Aorta (tissue), 5 donors: ENCODE results near the gene ATP1B2. TPM values are rescaled to one million over a fixed set of nuclear protein-coding genes. Genes with fewer than 3 reads are reported as not detected.

Source experiments
- ATAC-seq: fragments of 200-7000 bp; cut with Tn5 transposase; one replicate; pipeline ENCODE4 v1.9.1; 2022; ENCODE audit warnings: moderate library complexity; ENCODE audit not compliant: low FRiP score
- DNase-seq, 2 donors: peaks; one replicate each; pipeline ENCODE4 v3.0.0-alpha.2; 2020
- H3K27ac ChIP-seq, 2 donors: one replicate each; pipeline ENCODE4 v1.5.1; 2013; ENCODE audit warnings: low read length in 2 of 2, mild to moderate bottlenecking in 2 of 2, moderate library complexity in 2 of 2, control low read depth in 1 of 2, inconsistent platforms in 1 of 2, low read depth in 1 of 2
- H3K27me3 ChIP-seq, 2 donors: one replicate each; pipeline ENCODE4 v1.6.1; 2013; ENCODE audit warnings: control low read depth in 1 of 2, low read length in 1 of 2, mild to moderate bottlenecking in 1 of 2, moderate library complexity in 1 of 2; ENCODE audit not compliant: insufficient read depth in 2 of 2, control insufficient read depth in 1 of 2
- H3K36me3 ChIP-seq, 2 donors: one replicate each; pipeline ENCODE4 v1.6.1; 2013; ENCODE audit warnings: control low read depth in 1 of 2, low read length in 1 of 2, mild to moderate bottlenecking in 1 of 2; ENCODE audit not compliant: insufficient read depth in 2 of 2, control insufficient read depth in 1 of 2
- H3K4me1 ChIP-seq, 2 donors: one replicate each; pipeline ENCODE4 v1.6.1; 2013; ENCODE audit warnings: low read length in 2 of 2, control low read depth in 1 of 2, mild to moderate bottlenecking in 1 of 2, moderate library complexity in 1 of 2; ENCODE audit not compliant: insufficient read depth in 2 of 2, control insufficient read depth in 1 of 2
- H3K4me3 ChIP-seq, 2 donors: one replicate each; pipeline ENCODE4 v1.5.1; 2013; ENCODE audit warnings: low read length in 2 of 2, control low read depth in 1 of 2, mild to moderate bottlenecking in 1 of 2
- H3K9me3 ChIP-seq: one replicate; pipeline ENCODE4 v1.6.1; 2013; ENCODE audit warnings: mild to moderate bottlenecking, low read length; ENCODE audit not compliant: control insufficient read depth
- WGBS, 2 donors: extraction: QIAGEN DNeasy Blood & Tissue Kit; methylation state at CpG; one replicate each; pipeline ENCODE4 v1.1.7; 2013; 5-methylcytosine and 5-hydroxymethylcytosine counted together
- intact Hi-C, 2 donors: fragments of 100-400 bp; cut with DNase I; formaldehyde crosslinking; loops; one replicate each; pipeline versions ENCODE4 v1.14.2 to v1.15.0; 2022
- polyA plus RNA-seq, 2 donors: library from polyadenylated mRNA; stranded (reverse); fragments of 200-250 nt; gene quantifications; one replicate each; pipeline ENCODE4 v1.2.3, GENCODE V29; 2013
- total RNA-seq, 2 donors: library from RNA; stranded (reverse); fragmentation: NEBNext Ultra II Directional; extraction: Animal tissue kit (Norgen Biotek cat#: 25700); gene quantifications; one replicate each; pipeline ENCODE4 v1.2.1, GENCODE V29; 2021
- donor health status: healthy with polysubstance abuse.
- donor health status: Bipolar disorder and iron deficiency.
- donor health status: DM: no; HTN: no; CAD: no.
- donor health status: DM: no; HTN: no; CAD: no.
- donor health status: DM: yes; HTN: yes; CAD: no.

Gene ATP1B2
- total and polyA plus RNA-seq, 4 donors, result 1.9 to 7.2 (median 2.4) TPM

DNA sequence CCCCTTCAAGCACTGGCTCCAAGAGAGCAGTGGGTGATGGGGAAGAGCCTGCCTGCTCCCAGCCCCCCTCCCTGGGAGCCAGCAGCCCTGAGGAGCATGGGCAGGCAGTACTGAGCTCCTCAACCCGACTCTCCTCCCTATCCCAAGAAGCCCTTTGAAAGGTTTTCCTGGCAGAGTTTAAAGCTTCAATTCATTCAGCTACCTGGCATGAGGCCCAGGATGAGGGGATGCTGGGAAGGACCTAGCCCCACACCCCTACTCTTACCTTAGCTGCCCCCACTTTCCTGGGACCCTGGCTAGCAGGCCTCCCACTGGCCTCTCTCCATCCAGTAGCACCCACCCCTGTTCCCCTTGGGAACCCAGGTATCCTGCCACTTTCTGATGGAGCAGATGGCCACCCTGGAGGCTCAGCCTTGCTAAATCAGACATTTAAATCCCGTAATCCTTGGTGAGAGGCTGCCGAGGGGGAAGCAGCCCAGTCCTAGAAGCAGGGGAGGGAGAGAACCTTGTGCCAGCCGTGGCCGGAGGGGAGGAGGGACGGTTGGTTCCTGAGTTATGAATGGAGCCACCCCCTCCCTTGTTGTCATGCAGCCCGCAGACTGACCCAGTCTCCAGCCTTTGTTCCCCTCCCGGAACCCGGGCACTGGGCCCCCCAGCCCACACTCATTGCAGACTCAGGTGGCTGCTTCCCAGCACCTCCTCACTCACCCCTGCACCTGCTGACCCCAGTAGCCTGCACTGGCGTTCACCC is 17.1 kb downstream of the ATP1B2 start:
- no peaks in the 10 kb centered on the region for H3K27me3 ChIP-seq
- H3K4me3 ChIP-seq, result no peak overlapping the region
- WGBS, 2 donors, result 69 to 72% methylated on average over 10 of the region's 10 CpGs
- no peak overlapping the region for H3K27ac ChIP-seq
- intact Hi-C loops, result no loop called here
- DNase-seq (no peak), ATAC-seq (no peak)
- H3K9me3 ChIP-seq, result no peaks in the 10 kb centered on the region
- H3K36me3 ChIP-seq, result peaks cover 2 to 8% of the 10 kb centered on the region in 2 donors
- H3K4me1 ChIP-seq, result no peaks in the 10 kb centered on the region

DNA sequence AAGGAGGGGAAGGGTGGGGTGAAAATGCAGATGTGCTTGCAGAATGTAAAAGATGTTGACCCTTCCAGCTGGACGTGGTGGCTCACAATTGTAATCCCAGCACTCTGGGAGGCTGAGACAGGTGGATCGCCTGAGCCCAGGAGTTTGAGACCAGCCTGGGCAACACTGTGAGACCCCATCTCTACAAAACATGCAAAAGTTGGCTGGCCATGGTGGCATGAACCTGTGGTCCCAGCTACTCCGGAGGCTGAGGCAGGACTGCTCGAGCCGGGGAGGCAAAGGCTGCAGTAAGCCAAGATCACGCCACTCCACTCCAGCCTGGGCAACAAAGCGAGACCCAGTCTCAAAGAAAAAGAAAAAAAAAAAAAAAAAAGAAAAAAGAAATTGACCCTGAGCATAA is 17.8 kb downstream of the ATP1B2 start:
- Histone ChIP-seq H3K4me3 (no peak overlapping the region), H3K36me3 (peaks cover 4 to 10% of the 10 kb centered on the region in 2 donors), H3K27me3 (no peaks in the 10 kb centered on the region), H3K4me1 (no peaks in the 10 kb centered on the region), H3K9me3 (peaks cover 1% of the 10 kb centered on the region), H3K27ac (no peak overlapping the region)
- DNase-seq (no peak), ATAC-seq (no peak)
- WGBS, 2 donors, result 85 to 91% methylated on average over 7 of the region's 7 CpGs
- intact Hi-C loops, result no loop called here

DNA sequence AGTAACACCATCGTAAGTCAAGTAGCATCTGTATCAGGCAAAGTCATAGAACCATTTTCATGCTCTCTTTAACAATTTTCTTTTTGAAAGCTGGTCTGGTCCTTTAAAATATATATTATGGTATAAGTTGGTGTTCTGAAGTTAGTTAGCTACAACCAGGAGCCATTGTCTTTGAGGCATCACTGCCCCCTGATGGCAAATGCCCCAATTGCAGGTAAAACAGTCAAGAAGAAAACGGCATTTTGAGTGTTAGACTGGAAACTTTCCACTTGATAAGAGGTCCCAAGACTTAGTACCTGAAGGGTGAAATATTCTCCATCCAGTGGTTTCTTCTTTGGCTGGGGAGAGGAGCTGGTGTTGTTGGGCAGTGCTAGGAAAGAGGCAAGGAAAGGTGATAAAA is 22.5 kb downstream of the ATP1B2 start:
- ATAC-seq (no peak), DNase-seq (no peak)
- H3K36me3 ChIP-seq, result peaks cover 6 to 11% of the 10 kb centered on the region in 2 donors
- H3K4me3 ChIP-seq, result no peak overlapping the region
- H3K4me1 ChIP-seq, result no peaks in the 10 kb centered on the region
- H3K27me3 ChIP-seq, result no peaks in the 10 kb centered on the region
- H3K27ac ChIP-seq, result no peak overlapping the region
- intact Hi-C loops, result no loop called here
- 93 to 95% methylated on average over 2 of the region's 2 CpGs for WGBS, 2 donors
- peaks cover 3% of the 10 kb centered on the region for H3K9me3 ChIP-seq

DNA sequence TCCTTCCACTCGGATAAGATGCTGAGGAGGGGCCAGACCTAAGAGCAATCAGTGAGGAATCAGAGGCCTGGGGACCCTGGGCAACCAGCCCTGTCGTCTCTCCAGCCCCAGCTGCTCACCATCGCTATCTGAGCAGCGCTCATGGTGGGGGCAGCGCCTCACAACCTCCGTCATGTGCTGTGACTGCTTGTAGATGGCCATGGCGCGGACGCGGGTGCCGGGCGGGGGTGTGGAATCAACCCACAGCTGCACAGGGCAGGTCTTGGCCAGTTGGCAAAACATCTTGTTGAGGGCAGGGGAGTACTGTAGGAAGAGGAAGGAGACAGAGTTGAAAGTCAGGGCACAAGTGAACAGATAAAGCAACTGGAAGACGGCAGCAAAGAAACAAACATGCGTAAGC is 24.2 kb downstream of the ATP1B2 start:
- peaks cover 3 to 6% of the 10 kb centered on the region in 2 donors for H3K36me3 ChIP-seq
- no peaks in the 10 kb centered on the region for H3K27me3 ChIP-seq
- ATAC-seq (no peak), DNase-seq (no peak)
- 88 to 89% methylated on average over 14 of the region's 14 CpGs for WGBS, 2 donors
- H3K27ac ChIP-seq, result no peak overlapping the region
- no peaks in the 10 kb centered on the region for H3K4me1 ChIP-seq
- peaks cover 3% of the 10 kb centered on the region for H3K9me3 ChIP-seq
- intact Hi-C loops, result no loop called here
- no peak overlapping the region for H3K4me3 ChIP-seq

DNA sequence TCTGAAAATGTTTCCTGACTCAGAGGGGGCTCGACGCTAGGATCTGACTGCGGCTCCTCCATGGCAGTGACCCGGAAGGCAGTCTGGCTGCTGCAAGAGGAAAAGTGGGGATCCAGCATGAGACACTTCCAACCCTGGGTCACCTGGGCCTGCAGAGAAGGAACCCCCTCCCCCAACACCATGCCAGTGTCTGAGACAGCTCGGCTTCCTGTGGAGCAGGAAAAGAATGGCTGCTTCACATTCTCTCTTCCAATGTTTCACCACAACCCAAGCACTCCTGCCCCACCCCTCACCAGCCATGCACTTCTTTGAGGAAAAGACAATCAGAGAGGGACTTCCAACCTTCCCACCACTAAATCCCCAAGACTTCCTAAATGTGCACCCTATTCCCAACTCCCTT is 25.8 kb downstream of the ATP1B2 start:
- Histone ChIP-seq H3K4me3 (no peak overlapping the region), H3K27me3 (no peaks in the 10 kb centered on the region), H3K27ac (no peak overlapping the region), H3K36me3 (peaks cover 3 to 4% of the 10 kb centered on the region in 2 donors), H3K9me3 (peaks cover 3% of the 10 kb centered on the region), H3K4me1 (no peaks in the 10 kb centered on the region)
- DNase-seq, result no peak
- ATAC-seq, result no peak
- 75 to 86% methylated on average over 5 of the region's 5 CpGs for WGBS, 2 donors
- intact Hi-C loops, result no loop called here

DNA sequence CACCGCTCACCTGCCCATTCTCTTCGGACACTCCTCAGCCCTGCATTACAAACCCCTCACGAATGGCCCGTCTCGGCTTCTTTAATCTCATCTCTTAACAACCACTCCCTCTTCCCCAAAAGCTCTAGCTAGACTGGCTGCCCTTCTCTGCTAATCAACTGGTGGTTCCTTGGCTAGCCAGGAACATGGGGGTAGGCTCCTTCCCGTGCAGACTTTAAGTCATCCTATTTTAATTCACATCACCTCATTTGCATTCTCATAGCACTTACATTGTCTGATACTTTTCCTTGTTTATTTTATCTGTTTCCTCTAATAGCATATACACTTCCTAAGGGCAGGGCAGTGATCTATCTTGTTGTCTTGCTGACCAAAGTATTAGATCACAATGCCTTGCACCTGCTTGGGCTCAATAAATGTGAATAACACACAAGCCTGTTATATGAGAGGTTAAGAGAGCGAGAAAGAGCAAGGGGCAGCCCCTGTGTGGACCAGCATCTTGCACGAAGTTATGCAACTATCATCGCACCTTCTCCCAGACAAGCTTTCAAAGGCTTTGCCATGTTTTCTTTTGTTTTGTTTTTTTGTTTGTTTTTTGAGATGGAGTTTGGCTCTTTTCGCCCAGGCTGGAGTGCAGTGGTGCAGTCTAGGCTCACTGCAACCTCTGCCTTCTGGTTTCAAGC is 26.8 kb downstream of the ATP1B2 start:
- Histone ChIP-seq H3K4me1 (no peaks in the 10 kb centered on the region), H3K9me3 (peaks cover 3% of the 10 kb centered on the region), H3K27ac (no peak overlapping the region), H3K27me3 (no peaks in the 10 kb centered on the region), H3K4me3 (no peak overlapping the region), H3K36me3 (peaks cover 3 to 4% of the 10 kb centered on the region in 2 donors)
- no peak for DNase-seq
- intact Hi-C loops, result no loop called here
- ATAC-seq, result no peak
- WGBS, 2 donors, result 68 to 72% methylated on average over 10 of the region's 10 CpGs

DNA sequence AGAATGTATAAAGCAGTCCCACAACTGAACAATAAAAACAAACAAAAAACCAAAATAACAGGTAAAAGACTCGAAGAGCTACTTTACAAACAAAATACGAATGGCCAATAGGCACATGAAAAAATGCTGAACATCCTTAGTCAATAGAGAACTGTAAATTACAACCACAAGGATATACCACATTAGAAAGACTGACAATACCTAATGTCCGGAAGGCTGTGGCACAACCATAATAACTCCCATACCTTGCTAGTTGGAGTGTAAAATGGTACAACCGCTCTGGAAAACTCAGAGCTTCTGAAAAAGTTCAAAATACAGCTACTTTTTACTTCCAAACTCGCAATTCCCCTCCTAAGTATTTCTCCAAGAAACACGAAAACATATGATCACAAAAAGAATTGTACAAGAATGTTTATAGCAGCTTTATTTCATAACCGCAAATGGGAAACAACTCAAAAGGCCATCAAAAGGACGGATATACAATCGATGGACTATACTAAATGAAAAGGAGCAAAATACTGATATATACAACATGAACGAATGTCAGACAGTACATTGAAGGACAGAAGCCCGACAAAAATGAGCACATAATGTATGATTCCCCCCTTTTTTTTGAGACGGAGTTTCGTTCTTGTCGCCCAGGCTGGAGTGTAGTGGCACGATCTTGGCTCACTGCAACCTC is 34.3 kb downstream of the ATP1B2 start:
- intact Hi-C loops, result loop anchor here (5.0 to 10.0 kb wide), 3 partner anchors 58 to 470 kb away; partner anchors contain the start of genes SAT2 (in 2 of the 2) and PER1 (in 1 of the 2)
- no peaks in the 10 kb centered on the region for H3K9me3 ChIP-seq
- peak overlapping the region in 1 of 2 donors; percentile 50 for H3K27ac ChIP-seq
- H3K4me3 ChIP-seq, result peak overlapping the region in 1 of 2 donors; percentile 48
- DNase-seq, result no peak
- no peak for ATAC-seq
- WGBS, 2 donors, result 67 to 71% methylated on average over 15 of the region's 15 CpGs
- no peaks in the 10 kb centered on the region for H3K36me3 ChIP-seq
- H3K4me1 ChIP-seq, result no peaks in the 10 kb centered on the region
- no peaks in the 10 kb centered on the region for H3K27me3 ChIP-seq

DNA sequence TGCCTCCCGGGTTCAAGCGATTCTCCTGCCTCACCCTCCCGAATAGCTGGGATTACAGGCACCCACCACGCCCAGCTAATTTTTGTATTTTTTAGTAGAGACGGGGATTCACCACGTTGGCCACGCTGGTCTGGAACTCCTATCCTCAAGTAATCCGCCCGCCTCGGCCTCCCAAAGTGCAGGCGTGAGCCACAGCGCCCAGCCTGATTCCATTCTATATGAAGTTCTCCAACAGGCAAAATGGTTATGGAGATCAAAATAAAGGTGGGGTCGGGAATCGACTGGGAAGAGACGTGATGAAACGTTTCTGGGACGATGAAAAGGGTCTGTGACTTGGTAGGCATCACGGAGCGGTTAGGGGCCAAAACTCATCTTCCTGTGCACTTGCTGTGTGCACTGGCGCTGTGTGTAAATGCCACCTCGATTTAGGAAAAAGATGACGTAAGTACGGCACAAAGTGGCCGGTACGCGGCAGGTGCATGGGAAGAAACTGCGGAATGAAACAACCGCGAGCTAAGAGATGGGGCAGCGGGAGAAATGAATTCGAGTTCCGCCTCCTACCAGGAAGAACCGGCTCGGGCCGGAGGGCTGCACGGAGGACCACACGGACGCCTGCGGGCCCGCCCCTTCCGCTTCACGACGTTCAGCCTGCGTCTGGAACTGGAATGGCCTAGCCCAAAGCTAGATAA is 35.0 kb downstream of the ATP1B2 start:
- 3 to 5% methylated on average over 44 of the region's 44 CpGs for WGBS, 2 donors

More for the DNA sequence above, 35.0 kb downstream of the ATP1B2 start:
- intact Hi-C loops, result loop anchor here (5.0 to 10.0 kb wide), 3 partner anchors 58 to 469 kb away; partner anchors contain the start of genes SAT2 (in 2 of the 2) and PER1 (in 1 of the 2)
- H3K27ac ChIP-seq, result peak overlapping the region; percentile 83 to 96
- ATAC-seq (peak; percentile 90), DNase-seq (peak; percentile 97)
- no peaks in the 10 kb centered on the region for H3K4me1 ChIP-seq
- peak overlapping the region; percentile 48 to 62 for H3K4me3 ChIP-seq
- H3K36me3 ChIP-seq, result no peaks in the 10 kb centered on the region
- H3K9me3 ChIP-seq, result no peaks in the 10 kb centered on the region
- H3K27me3 ChIP-seq, result no peaks in the 10 kb centered on the region
